HepG2 (cell line): ENCODE measurements around the gene TULP4. TPM values are rescaled to one million over a fixed set of nuclear protein-coding genes. Genes with fewer than 3 reads are reported as not detected.
A peak's percentile ranks its signal among the peaks of the same experiment; 100 is the strongest.

Experiments
- CBX5 ChIP-seq: sonication (generic); formaldehyde crosslinking; IDR thresholded peaks from 2 replicates; pipeline ENCODE4 v1.4.0; 2020; ENCODE audit warnings: missing genetic modification reagents, borderline replicate concordance
- ERF ChIP-seq: IDR thresholded peaks from 2 replicates; pipeline ENCODE4 v1.6.1; 2018; ENCODE audit warnings: missing biosample characterization, missing genetic modification reagents
- FOXJ3 ChIP-seq: sonication (generic); formaldehyde crosslinking; IDR thresholded peaks from 2 replicates; pipeline ENCODE4 v1.4.0; 2020; ENCODE audit warnings: missing genetic modification reagents, mild to moderate bottlenecking, borderline replicate concordance
- GATAD2A ChIP-seq: IDR thresholded peaks from 2 replicates; pipeline ENCODE4 v1.6.1; 2016
- HOXA3 ChIP-seq: sonication (generic); formaldehyde crosslinking; IDR thresholded peaks from 2 replicates; pipeline ENCODE4 v1.5.0; 2020; ENCODE audit warnings: missing genetic modification reagents
- MIXL1 ChIP-seq: IDR thresholded peaks from 2 replicates; pipeline ENCODE4 v1.6.1; 2016
- MTA1 ChIP-seq: sonication (generic); formaldehyde crosslinking; IDR thresholded peaks from 2 replicates; pipeline ENCODE4 v1.4.0; 2020; ENCODE audit warnings: missing genetic modification reagents, mild to moderate bottlenecking, borderline replicate concordance
- NCOR1 ChIP-seq: fragments of 200-600 bp; sonication (generic); IDR thresholded peaks from 2 replicates; pipeline ENCODE4 v1.7.0; 2017; ENCODE audit warnings: antibody characterized with exemption, low read length, borderline replicate concordance
- NR2F2 ChIP-seq: IDR thresholded peaks from 2 replicates; pipeline ENCODE4 v1.6.1; 2012; ENCODE audit warnings: low read depth, inconsistent platforms, borderline replicate concordance
- SP5 ChIP-seq: IDR thresholded peaks from 2 replicates; pipeline ENCODE4 v1.6.1; 2016; ENCODE audit warnings: low read depth, borderline replicate concordance
- SPEN ChIP-seq: sonication (generic); formaldehyde crosslinking; IDR thresholded peaks from 2 replicates; pipeline ENCODE4 v1.5.1; 2020; ENCODE audit warnings: low read depth, mild to moderate bottlenecking, missing genetic modification reagents
- polyA plus RNA-seq, 8 experiments: library from polyadenylated mRNA; depleted of rRNA in 3 of 8; stranded (reverse) in 7 of 8; unstranded in 1 of 8; fragments of >200 nt; fragmentation: Illumina TruSeq in 4 of 8; extraction: Trizol in 4 of 8; gene quantifications; 2 replicates each; pipeline versions ENCODE4 v1.2.1 to v1.2.3, GENCODE V29; 2011 to 2016; ENCODE audit warnings: low read depth in 4 of 8, missing spikeins in 1 of 8, mixed read lengths in 1 of 8; ENCODE audit not compliant: insufficient read depth in 1 of 8
- total RNA-seq, 5 experiments: library from RNA; depleted of rRNA; stranded (reverse); fragments of >200 nt; fragmentation: Illumina TruSeq; extraction: Trizol; gene quantifications; 2 replicates each; pipeline ENCODE4 v1.2.3, GENCODE V29; 2016; ENCODE audit warnings: low read depth in 1 of 5
- TF ChIP-seq, protein P1 (sequence below): sonication (generic); formaldehyde crosslinking; IDR thresholded peaks from 2 replicates; pipeline ENCODE4 v1.5.0; 2020; ENCODE audit warnings: mild to moderate bottlenecking, missing genetic modification reagents
- TF ChIP-seq, protein P2 (sequence below): IDR thresholded peaks from 2 replicates; pipeline ENCODE4 v1.6.1; 2016
- TF ChIP-seq, protein P3 (sequence below): sonication (generic); formaldehyde crosslinking; conservative IDR thresholded peaks from 2 replicates; pipeline ENCODE4 v1.8.0; 2022; ENCODE audit warnings: mild to moderate bottlenecking, moderate library complexity, missing genetic modification reagents
- TF ChIP-seq, protein P4 (sequence below): sonication (generic); formaldehyde crosslinking; IDR thresholded peaks from 2 replicates; pipeline ENCODE4 v1.5.1; 2020; ENCODE audit warnings: mild to moderate bottlenecking, missing genetic modification reagents, borderline replicate concordance
- TF ChIP-seq, protein P5 (sequence below): sonication (generic); formaldehyde crosslinking; IDR thresholded peaks from 2 replicates; pipeline ENCODE4 v1.4.0; 2020; ENCODE audit warnings: missing genetic modification reagents, borderline replicate concordance

Gene TULP4
- total and polyA plus RNA-seq, 2 of the 13 experiments (the other 11 are each of a cell fraction or from before 2014, with no cell fraction given), result 21.1 to 122 TPM

DNA sequence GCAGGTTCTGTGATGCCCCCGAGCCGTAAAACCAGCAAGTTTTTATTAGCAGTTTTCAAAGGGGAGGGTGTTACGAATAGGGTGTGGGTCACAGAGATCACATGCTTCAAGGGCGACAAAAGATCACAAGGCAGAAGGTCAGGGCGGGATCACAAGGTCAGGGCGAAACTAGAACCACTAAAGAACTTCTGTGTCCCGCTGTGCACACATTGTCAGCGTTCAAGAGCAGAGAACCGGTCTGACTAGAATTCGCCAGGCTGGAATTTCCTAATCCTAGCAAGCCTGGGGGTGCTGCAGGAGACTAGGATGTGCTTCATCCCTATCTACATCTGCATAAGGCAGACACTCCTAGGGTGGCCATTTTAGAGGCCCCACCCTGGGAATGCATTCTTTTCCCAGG, 26.9 kb downstream of the TULP4 start (continued):
- TF ChIP-seq, protein P1, sequence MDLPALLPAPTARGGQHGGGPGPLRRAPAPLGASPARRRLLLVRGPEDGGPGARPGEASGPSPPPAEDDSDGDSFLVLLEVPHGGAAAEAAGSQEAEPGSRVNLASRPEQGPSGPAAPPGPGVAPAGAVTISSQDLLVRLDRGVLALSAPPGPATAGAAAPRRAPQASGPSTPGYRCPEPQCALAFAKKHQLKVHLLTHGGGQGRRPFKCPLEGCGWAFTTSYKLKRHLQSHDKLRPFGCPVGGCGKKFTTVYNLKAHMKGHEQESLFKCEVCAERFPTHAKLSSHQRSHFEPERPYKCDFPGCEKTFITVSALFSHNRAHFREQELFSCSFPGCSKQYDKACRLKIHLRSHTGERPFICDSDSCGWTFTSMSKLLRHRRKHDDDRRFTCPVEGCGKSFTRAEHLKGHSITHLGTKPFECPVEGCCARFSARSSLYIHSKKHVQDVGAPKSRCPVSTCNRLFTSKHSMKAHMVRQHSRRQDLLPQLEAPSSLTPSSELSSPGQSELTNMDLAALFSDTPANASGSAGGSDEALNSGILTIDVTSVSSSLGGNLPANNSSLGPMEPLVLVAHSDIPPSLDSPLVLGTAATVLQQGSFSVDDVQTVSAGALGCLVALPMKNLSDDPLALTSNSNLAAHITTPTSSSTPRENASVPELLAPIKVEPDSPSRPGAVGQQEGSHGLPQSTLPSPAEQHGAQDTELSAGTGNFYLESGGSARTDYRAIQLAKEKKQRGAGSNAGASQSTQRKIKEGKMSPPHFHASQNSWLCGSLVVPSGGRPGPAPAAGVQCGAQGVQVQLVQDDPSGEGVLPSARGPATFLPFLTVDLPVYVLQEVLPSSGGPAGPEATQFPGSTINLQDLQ (CRISPR knock-in tag), result 0 out of 2 replicates have a peak, but pooled peaks have one; percentile 33
- TF ChIP-seq MTA1 (CRISPR knock-in tag) (peak; percentile 58; the same call in 1 of the 2 replicates), SP5 (CRISPR knock-in tag) (0 out of 2 replicates have a peak, but pooled peaks have one; percentile 11), NR2F2 (peak; percentile 95), ERF (CRISPR knock-in tag) (0 out of 2 replicates have a peak, but pooled peaks have one; percentile 49), SPEN (CRISPR knock-in tag) (peak; percentile 58; the same call in 1 of the 2 replicates), MIXL1 (CRISPR knock-in tag) (0 out of 2 replicates have a peak, but pooled peaks have one; percentile 21), HOXA3 (peak; percentile 74; the same call in 1 of the 2 replicates), FOXJ3 (peak; percentile 11; the same call in 1 of the 2 replicates), NCOR1 (peak; percentile 51; the same call in 1 of the 2 replicates), GATAD2A (peak; percentile 72), CBX5 (0 out of 2 replicates have a peak, but pooled peaks have one; percentile 26)
- TF ChIP-seq, protein P2, sequence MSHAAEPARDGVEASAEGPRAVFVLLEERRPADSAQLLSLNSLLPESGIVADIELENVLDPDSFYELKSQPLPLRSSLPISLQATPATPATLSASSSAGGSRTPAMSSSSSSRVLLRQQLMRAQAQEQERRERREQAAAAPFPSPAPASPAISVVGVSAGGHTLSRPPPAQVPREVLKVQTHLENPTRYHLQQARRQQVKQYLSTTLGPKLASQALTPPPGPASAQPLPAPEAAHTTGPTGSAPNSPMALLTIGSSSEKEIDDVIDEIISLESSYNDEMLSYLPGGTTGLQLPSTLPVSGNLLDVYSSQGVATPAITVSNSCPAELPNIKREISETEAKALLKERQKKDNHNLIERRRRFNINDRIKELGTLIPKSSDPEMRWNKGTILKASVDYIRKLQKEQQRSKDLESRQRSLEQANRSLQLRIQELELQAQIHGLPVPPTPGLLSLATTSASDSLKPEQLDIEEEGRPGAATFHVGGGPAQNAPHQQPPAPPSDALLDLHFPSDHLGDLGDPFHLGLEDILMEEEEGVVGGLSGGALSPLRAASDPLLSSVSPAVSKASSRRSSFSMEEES (CRISPR knock-in tag), result peak; percentile 92
- TF ChIP-seq, protein P3, sequence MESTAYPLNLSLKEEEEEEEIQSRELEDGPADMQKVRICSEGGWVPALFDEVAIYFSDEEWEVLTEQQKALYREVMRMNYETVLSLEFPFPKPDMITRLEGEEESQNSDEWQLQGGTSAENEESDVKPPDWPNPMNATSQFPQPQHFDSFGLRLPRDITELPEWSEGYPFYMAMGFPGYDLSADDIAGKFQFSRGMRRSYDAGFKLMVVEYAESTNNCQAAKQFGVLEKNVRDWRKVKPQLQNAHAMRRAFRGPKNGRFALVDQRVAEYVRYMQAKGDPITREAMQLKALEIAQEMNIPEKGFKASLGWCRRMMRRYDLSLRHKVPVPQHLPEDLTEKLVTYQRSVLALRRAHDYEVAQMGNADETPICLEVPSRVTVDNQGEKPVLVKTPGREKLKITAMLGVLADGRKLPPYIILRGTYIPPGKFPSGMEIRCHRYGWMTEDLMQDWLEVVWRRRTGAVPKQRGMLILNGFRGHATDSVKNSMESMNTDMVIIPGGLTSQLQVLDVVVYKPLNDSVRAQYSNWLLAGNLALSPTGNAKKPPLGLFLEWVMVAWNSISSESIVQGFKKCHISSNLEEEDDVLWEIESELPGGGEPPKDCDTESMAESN (CRISPR knock-in tag), result 0 out of 2 replicates have a peak, but pooled peaks have one; percentile 47
- TF ChIP-seq, protein P4, sequence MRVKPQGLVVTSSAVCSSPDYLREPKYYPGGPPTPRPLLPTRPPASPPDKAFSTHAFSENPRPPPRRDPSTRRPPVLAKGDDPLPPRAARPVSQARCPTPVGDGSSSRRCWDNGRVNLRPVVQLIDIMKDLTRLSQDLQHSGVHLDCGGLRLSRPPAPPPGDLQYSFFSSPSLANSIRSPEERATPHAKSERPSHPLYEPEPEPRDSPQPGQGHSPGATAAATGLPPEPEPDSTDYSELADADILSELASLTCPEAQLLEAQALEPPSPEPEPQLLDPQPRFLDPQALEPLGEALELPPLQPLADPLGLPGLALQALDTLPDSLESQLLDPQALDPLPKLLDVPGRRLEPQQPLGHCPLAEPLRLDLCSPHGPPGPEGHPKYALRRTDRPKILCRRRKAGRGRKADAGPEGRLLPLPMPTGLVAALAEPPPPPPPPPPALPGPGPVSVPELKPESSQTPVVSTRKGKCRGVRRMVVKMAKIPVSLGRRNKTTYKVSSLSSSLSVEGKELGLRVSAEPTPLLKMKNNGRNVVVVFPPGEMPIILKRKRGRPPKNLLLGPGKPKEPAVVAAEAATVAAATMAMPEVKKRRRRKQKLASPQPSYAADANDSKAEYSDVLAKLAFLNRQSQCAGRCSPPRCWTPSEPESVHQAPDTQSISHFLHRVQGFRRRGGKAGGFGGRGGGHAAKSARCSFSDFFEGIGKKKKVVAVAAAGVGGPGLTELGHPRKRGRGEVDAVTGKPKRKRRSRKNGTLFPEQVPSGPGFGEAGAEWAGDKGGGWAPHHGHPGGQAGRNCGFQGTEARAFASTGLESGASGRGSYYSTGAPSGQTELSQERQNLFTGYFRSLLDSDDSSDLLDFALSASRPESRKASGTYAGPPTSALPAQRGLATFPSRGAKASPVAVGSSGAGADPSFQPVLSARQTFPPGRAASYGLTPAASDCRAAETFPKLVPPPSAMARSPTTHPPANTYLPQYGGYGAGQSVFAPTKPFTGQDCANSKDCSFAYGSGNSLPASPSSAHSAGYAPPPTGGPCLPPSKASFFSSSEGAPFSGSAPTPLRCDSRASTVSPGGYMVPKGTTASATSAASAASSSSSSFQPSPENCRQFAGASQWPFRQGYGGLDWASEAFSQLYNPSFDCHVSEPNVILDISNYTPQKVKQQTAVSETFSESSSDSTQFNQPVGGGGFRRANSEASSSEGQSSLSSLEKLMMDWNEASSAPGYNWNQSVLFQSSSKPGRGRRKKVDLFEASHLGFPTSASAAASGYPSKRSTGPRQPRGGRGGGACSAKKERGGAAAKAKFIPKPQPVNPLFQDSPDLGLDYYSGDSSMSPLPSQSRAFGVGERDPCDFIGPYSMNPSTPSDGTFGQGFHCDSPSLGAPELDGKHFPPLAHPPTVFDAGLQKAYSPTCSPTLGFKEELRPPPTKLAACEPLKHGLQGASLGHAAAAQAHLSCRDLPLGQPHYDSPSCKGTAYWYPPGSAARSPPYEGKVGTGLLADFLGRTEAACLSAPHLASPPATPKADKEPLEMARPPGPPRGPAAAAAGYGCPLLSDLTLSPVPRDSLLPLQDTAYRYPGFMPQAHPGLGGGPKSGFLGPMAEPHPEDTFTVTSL (CRISPR knock-in tag), result peak; percentile 65; the same call in 1 of the 2 replicates
- TF ChIP-seq, protein P5, sequence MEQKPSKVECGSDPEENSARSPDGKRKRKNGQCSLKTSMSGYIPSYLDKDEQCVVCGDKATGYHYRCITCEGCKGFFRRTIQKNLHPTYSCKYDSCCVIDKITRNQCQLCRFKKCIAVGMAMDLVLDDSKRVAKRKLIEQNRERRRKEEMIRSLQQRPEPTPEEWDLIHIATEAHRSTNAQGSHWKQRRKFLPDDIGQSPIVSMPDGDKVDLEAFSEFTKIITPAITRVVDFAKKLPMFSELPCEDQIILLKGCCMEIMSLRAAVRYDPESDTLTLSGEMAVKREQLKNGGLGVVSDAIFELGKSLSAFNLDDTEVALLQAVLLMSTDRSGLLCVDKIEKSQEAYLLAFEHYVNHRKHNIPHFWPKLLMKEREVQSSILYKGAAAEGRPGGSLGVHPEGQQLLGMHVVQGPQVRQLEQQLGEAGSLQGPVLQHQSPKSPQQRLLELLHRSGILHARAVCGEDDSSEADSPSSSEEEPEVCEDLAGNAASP (CRISPR knock-in tag), result 0 out of 2 replicates have a peak, but pooled peaks have one; percentile 15
